ENCODE data around the gene ATP11A. TPM values are rescaled to one million over a fixed set of nuclear protein-coding genes. Genes with fewer than 3 reads are reported as not detected.

Gene ATP11A
- total RNA-seq, 1 donor from 2014 or later: 70.9 TPM

DNA sequence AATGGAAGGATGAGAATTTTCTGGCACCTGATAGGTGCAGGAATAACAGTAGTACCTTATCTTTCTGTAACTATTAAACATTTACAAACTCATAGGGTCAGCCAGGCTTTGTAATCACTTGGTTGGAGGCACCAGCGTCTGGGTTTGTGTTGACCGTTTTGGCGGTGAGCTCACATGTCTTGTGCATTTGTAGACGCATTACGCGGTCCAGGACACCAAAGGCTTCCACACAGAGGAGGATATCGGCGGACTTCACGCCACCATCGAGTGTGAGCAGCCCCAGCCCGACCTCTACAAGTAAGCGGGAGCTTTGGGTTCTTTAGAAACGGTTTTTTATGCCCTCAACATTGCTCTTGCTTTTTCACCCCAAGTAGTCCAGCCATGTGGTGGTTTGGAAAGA is 129.3 kb downstream of the ATP11A start:
- Mint-ChIP-seq H3K9me3 (no peaks in the 10 kb centered on the region), H3K27me3 (no peaks in the 10 kb centered on the region), H3K27ac (no peak overlapping the region), H3K4me3 (no peak overlapping the region), H3K36me3 (peaks cover 48% of the 10 kb centered on the region), H3K4me1 (ENCODE audit: unreplicated experiment) (no peaks in the 10 kb centered on the region)
- TF ChIP-seq, protein P1, sequence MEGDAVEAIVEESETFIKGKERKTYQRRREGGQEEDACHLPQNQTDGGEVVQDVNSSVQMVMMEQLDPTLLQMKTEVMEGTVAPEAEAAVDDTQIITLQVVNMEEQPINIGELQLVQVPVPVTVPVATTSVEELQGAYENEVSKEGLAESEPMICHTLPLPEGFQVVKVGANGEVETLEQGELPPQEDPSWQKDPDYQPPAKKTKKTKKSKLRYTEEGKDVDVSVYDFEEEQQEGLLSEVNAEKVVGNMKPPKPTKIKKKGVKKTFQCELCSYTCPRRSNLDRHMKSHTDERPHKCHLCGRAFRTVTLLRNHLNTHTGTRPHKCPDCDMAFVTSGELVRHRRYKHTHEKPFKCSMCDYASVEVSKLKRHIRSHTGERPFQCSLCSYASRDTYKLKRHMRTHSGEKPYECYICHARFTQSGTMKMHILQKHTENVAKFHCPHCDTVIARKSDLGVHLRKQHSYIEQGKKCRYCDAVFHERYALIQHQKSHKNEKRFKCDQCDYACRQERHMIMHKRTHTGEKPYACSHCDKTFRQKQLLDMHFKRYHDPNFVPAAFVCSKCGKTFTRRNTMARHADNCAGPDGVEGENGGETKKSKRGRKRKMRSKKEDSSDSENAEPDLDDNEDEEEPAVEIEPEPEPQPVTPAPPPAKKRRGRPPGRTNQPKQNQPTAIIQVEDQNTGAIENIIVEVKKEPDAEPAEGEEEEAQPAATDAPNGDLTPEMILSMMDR (conservative IDR thresholded peaks at IDR 0.05): no peak
- DNase-seq (ENCODE audit: extremely low spot score, unreplicated experiment): no peak

DNA sequence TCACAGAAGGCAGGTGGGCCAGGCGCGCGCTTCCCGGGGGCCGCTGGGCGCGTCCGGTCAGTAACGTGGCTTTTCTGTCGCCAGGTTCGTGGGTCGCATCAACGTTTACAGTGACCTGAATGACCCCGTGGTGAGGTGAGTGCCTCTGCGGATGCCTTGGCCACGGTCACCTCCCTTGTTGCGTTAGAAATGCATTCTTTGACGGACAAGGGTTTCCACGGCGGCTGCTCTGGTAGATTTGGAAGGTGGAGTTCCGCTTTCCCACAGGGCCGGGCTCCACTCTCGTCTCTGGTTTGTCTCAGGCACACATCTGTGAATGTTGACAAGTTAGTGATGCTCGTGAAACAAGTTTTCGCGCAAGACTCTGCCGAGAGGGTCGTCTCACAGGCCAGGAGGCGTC is 130.0 kb downstream of the ATP11A start:
- H3K36me3 Mint-ChIP-seq: peaks cover 47% of the 10 kb centered on the region
- DNase-seq (ENCODE audit: extremely low spot score, unreplicated experiment): no peak
- H3K4me1 Mint-ChIP-seq (ENCODE audit: unreplicated experiment): no peaks in the 10 kb centered on the region
- H3K9me3 Mint-ChIP-seq: no peaks in the 10 kb centered on the region
- TF ChIP-seq, protein P1 (conservative IDR thresholded peaks at IDR 0.05): no peak
- no peak overlapping the region for H3K4me3 Mint-ChIP-seq
- no peak overlapping the region for H3K27ac Mint-ChIP-seq
- H3K27me3 Mint-ChIP-seq: no peaks in the 10 kb centered on the region

DNA sequence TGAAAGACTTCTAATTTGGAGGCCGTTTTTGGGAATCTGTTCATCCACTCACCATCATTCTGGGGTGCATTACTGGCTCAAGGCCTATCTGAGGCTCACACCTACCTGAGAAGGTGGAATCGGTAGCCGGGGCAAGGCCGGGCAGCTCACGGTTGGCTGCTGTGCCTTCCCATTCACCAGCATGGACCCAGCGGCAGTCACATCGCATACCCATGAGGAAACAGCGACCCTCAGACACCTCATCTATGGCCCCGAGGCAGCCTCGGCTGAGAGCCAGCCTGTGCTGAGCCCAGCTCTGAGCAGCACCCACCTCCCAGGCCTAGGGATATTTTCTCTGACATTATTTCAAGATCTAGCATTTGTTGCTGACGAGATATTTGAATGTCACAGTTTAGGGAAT is 130.5 kb downstream of the ATP11A start:
- Mint-ChIP-seq H3K27ac (no peak overlapping the region), H3K36me3 (peaks cover 47% of the 10 kb centered on the region), H3K4me3 (no peak overlapping the region), H3K9me3 (no peaks in the 10 kb centered on the region), H3K4me1 (ENCODE audit: unreplicated experiment) (no peaks in the 10 kb centered on the region), H3K27me3 (no peaks in the 10 kb centered on the region)
- TF ChIP-seq, protein P1 (conservative IDR thresholded peaks at IDR 0.05): no peak
- no peak for DNase-seq (ENCODE audit: extremely low spot score, unreplicated experiment)

DNA sequence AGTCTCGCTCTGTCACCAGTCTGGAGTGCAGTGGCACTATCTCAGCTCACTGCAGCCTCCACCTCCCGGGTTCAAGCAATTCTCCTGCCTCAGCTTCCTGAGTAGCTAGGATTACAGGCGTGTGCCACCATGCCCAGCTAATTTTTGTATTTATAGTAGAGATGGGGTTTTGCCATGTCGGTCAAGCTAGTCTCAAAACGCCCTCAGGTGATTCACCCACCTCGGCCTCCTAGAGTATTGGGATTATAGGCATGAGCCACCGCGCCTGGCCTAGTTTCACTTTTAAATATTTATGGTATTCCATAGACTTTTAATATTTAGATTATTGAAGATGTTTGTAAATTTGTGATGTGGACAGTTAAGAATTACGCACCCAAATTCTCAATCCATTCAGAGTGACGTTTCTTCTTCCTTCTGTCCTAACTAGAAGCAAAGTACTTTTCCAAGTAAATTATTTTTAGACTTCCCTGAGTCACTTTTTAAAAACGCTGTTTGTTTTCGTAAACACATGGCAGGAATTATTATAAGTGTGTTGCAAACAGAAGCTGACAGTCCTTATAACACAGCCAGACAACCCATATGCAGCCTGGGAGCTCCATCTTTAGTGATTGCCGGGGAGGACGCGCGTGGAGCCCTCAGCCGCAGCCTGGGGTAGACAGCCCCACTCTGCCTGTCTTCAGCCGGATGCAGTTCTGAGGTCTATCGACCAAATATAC is 131.7 kb downstream of the ATP11A start:
- no peak for DNase-seq (ENCODE audit: extremely low spot score, unreplicated experiment)
- TF ChIP-seq, protein P1 (conservative IDR thresholded peaks at IDR 0.05): no peak
- Mint-ChIP-seq H3K9me3 (no peaks in the 10 kb centered on the region), H3K4me1 (ENCODE audit: unreplicated experiment) (no peaks in the 10 kb centered on the region), H3K4me3 (no peak overlapping the region), H3K36me3 (peaks cover 41% of the 10 kb centered on the region), H3K27ac (no peak overlapping the region), H3K27me3 (no peaks in the 10 kb centered on the region)

DNA sequence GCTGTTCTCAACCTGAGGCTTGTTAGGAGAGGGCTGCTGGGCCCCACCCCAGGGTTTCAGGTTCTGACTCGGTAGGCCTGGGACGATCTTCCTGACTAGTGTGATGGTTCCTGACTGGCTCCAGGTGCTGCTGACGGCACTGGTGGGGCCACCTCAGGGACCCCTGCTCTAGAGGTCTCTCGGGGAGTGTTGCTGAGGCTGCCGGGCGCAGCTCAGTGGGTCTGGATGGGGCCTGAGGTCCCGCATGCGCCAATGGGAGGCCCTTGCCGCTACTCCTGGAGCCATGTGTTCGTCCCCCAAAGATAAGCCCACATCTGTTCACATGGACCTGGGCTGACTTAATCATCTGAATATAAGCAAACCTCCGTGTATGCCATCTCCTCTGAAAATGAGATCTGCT is 133.0 kb downstream of the ATP11A start:
- peaks cover 5% of the 10 kb centered on the region for H3K4me1 Mint-ChIP-seq (ENCODE audit: unreplicated experiment)
- no peaks in the 10 kb centered on the region for H3K27me3 Mint-ChIP-seq
- DNase-seq (ENCODE audit: extremely low spot score, unreplicated experiment): no peak
- H3K4me3 Mint-ChIP-seq: no peak overlapping the region
- H3K36me3 Mint-ChIP-seq: peaks cover 38% of the 10 kb centered on the region
- TF ChIP-seq, protein P1 (conservative IDR thresholded peaks at IDR 0.05): no peak
- H3K27ac Mint-ChIP-seq: peak overlapping the region; percentile 64
- H3K9me3 Mint-ChIP-seq: no peaks in the 10 kb centered on the region
